Activated naive CD8-positive, alpha-beta T cell treated with anti-CD3 and anti-CD28 coated beads, Interleukin-2, amount 10 ng/mL, durations not matched to agents 7 days and 5 days (primary cell): ENCODE results near the gene PTPN3. TPM values are rescaled to one million over a fixed set of nuclear protein-coding genes. Genes with fewer than 3 reads are reported as not detected.
A peak's percentile ranks its signal among the peaks of the same experiment; 100 is the strongest.
"Not testable (repeated sequence)": the region's sequence is repeated elsewhere in the genome, so short reads cannot be mapped to it uniquely, and the experiment has no call there.

Source experiments
- ATAC-seq: fragments of 150-1000 bp; cut with Tn5 transposase; one replicate; pipeline ENCODE4 v1.10.0; 2021; ENCODE audit warnings: low read depth, moderate library complexity
- POLR2A ChIA-PET: fragments of 350-600 bp; sonication (Branson Sonifier 250); formaldehyde crosslinking; loops from one replicate; lab custom pipeline; 2021; ENCODE audit warnings: antibody characterized with exemption; lab: Charles Lee
- DNase-seq: peaks from one replicate; pipeline ENCODE4 v3.0.0; 2021
- H3K27ac Mint-ChIP-seq: one replicate; pipeline ENCODE4 v1.8.0; 2022; ENCODE audit warnings: mild to moderate bottlenecking, mixed read lengths
- H3K27me3 Mint-ChIP-seq: one replicate; pipeline ENCODE4 v1.8.0; 2022; ENCODE audit warnings: mild to moderate bottlenecking, moderate library complexity, mixed read lengths
- H3K36me3 Mint-ChIP-seq: one replicate; pipeline ENCODE4 v1.8.0; 2021; ENCODE audit warnings: mild to moderate bottlenecking, mixed read lengths
- H3K4me1 Mint-ChIP-seq: one replicate; pipeline ENCODE4 v1.8.0; 2021; ENCODE audit warnings: mixed read lengths
- H3K4me3 Mint-ChIP-seq: one replicate; pipeline ENCODE4 v1.8.0; 2022; ENCODE audit warnings: mild to moderate bottlenecking, moderate library complexity, mixed read lengths
- H3K9me3 Mint-ChIP-seq: one replicate; pipeline ENCODE4 v1.8.0; 2021; ENCODE audit warnings: mixed read lengths
- total RNA-seq, 2 experiments: library from RNA; stranded (reverse); gene quantifications; one replicate each; pipeline ENCODE4 v1.2.3, GENCODE V29; 2021

The PTPN3 gene, protein sequence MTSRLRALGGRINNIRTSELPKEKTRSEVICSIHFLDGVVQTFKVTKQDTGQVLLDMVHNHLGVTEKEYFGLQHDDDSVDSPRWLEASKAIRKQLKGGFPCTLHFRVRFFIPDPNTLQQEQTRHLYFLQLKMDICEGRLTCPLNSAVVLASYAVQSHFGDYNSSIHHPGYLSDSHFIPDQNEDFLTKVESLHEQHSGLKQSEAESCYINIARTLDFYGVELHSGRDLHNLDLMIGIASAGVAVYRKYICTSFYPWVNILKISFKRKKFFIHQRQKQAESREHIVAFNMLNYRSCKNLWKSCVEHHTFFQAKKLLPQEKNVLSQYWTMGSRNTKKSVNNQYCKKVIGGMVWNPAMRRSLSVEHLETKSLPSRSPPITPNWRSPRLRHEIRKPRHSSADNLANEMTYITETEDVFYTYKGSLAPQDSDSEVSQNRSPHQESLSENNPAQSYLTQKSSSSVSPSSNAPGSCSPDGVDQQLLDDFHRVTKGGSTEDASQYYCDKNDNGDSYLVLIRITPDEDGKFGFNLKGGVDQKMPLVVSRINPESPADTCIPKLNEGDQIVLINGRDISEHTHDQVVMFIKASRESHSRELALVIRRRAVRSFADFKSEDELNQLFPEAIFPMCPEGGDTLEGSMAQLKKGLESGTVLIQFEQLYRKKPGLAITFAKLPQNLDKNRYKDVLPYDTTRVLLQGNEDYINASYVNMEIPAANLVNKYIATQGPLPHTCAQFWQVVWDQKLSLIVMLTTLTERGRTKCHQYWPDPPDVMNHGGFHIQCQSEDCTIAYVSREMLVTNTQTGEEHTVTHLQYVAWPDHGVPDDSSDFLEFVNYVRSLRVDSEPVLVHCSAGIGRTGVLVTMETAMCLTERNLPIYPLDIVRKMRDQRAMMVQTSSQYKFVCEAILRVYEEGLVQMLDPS
- not detected for total RNA-seq

DNA sequence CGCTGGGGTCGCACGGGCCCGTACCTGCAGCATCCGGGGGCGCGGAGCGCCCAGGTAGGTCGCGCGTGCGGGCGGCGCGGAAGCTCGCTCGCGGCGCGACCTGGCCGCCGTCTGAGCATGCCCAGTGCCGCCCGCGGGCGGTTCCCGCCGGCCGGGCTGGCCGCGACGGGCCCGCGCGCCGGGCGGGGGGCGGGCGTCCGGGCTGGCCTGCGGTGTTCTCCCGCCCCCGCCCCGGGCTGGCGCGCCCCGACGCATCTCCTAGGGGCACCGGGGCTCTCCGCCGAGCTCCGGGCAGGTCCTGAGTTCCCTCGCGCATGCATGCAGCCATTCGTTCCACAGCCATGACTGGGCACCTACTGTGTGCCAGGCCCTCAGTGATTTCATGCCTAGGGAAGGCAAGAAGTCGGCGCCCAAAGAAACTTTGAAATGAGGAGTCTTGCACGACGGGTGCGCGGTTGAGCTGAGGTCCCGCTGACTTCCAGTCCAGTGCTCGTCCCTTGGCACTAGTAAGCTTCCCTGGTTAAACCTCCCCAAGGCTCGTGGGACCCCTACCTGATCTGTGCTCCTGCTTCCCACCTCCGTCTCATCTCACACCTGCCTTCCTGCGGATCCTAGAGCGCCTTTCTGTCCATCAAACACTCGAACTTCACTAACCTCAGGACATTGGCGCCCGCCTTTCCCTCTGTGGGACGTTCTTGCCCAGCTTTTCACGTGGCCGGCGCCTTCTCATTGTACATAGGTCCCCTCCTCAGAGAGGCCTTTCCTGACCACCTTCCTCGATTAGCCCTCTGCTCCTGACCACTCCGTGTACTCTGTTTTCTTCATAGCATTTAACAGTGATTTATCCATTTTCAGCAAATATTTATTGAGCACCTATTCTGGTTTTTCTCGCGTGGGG lies at the start of gene PTPN3:
TSS of gene PTPN3 (minus strand) at position 113 of the 898 bp plus-strand sequence. CDS start 34,873 bp downstream, outside the sequence.
- peak within 1 kb of the TSS; percentile 37 for H3K4me3 Mint-ChIP-seq
- ATAC-seq (no peak), DNase-seq (no peak)
- POLR2A ChIA-PET = no interaction called here
- peak within 1 kb of the TSS; percentile 51 for H3K27ac Mint-ChIP-seq
- peaks cover 2% of the 10 kb centered on the region for H3K9me3 Mint-ChIP-seq
- peaks cover 74% of the 10 kb centered on the region for H3K27me3 Mint-ChIP-seq
- H3K36me3 Mint-ChIP-seq = peaks cover 2% of the 10 kb centered on the region
- H3K4me1 Mint-ChIP-seq = peaks cover 9% of the 10 kb centered on the region

DNA sequence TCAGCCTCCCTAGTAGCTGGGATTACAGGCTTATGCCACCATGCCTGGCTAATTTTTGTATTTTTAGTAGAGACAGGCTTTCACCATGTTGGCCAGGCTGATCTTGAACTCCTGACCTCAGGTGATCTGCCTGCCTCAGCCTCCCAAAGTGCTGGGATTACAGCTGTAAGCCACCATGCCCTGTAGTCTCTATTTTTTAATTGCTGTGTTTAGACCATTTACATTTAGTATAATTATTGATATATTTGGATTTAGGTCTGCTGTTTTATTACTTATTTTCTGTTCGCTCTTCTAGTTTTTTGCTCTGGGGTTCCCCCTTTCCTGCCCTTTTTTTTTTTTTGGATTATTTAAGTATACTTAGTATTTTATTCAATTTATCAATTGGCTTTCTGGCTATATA lies 46.8 kb upstream of the PTPN3 start:
- POLR2A ChIA-PET, ATAC-seq, H3K9me3 Mint-ChIP-seq, DNase-seq, H3K4me3 Mint-ChIP-seq, H3K27me3 Mint-ChIP-seq, H3K36me3 Mint-ChIP-seq, H3K27ac Mint-ChIP-seq, H3K4me1 Mint-ChIP-seq: not testable (repeated sequence)

DNA sequence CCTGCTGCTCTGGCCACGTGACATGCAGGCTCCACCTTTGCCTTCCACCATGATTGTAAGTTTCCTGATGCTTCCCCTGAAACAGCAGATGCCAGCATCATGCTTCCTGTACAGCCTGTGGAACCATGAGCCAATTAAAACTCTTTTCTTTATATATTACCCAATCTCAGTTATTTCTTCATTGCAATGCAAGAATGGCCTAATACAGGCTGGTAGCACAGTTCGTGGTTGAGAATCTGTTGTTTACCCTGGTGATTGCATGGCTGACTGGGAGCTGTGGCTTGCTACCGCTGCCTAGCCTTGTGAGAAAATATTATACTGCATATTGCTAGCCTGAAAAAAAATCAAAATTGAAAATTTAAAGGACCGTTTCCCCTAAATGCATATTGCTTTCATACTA lies 44.8 kb upstream of the PTPN3 start:
- POLR2A ChIA-PET = no interaction called here
- Mint-ChIP-seq H3K9me3 (peaks cover 5% of the 10 kb centered on the region), H3K27ac (no peak overlapping the region), H3K4me3 (no peak overlapping the region), H3K27me3 (peaks cover 4% of the 10 kb centered on the region), H3K36me3 (no peaks in the 10 kb centered on the region), H3K4me1 (no peaks in the 10 kb centered on the region)
- no peak for ATAC-seq
- no peak for DNase-seq

DNA sequence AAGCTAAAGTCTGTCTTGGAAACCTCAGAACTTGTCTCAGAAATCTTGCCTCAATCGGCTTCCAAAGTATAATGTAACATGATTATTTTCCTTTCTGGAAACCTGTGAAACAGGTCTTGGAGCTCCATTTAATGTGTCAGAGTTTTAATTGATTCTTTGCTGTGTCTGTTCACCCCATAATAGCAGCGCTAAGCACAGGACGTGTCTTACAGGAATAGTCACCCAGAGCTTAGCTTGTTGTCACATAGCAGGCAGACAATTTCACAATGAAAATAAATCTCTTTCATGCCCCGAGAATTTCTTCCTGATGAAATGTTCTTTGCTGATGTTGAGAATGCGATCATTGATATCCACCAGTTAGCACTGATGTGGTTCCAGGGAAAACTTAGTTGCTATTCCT lies 40.2 kb upstream of the PTPN3 start:
- ATAC-seq (no peak), DNase-seq (no peak)
- no peak overlapping the region for H3K4me3 Mint-ChIP-seq
- peaks cover 6% of the 10 kb centered on the region for H3K9me3 Mint-ChIP-seq
- H3K27ac Mint-ChIP-seq = no peak overlapping the region
- no peaks in the 10 kb centered on the region for H3K36me3 Mint-ChIP-seq
- POLR2A ChIA-PET = no interaction called here
- no peaks in the 10 kb centered on the region for H3K4me1 Mint-ChIP-seq
- peaks cover 1% of the 10 kb centered on the region for H3K27me3 Mint-ChIP-seq

DNA sequence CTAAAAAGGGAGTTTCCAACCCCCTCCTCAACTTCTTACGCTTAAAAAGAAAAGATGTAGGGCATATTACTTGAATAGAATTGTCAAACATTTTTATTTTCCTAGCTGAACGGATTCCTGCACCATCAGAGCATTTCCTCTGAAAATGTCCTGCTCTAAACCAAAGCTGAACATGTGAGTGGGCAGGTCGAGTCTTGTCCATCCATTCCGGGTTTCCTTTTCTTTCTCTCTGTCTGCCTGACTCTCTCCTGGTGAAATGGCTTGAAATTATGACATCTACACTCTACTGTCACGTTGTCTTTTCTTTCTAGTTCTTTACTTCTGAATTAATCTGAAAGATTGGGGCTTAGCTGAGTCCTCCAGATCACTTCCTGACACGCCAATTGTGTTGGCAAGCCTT lies 39.2 kb upstream of the PTPN3 start:
- Mint-ChIP-seq H3K4me1 (no peaks in the 10 kb centered on the region), H3K4me3 (no peak overlapping the region), H3K27me3 (peaks cover 1% of the 10 kb centered on the region), H3K27ac (no peak overlapping the region), H3K9me3 (peaks cover 6% of the 10 kb centered on the region), H3K36me3 (no peaks in the 10 kb centered on the region)
- ATAC-seq (no peak), DNase-seq (no peak)
- POLR2A ChIA-PET = no interaction called here

DNA sequence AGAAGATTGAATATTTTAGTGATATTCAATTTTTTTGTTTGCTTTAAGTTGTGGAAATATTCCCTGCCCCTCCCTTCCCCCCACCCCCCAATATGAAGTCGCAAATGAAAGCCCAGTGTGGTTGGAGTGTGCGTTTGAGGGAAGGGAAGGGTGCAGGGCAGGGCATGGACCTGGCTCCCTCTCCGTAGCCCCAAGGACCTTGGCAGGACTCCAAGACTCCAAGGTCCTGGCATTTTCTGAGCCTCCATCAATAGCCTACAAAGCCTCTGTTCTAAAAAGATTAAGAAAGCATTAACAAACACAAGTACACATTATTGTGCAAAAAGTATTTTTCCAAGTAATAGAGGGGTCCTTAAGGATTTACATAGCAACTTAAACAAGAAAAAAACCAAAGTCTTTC lies 38.8 kb upstream of the PTPN3 start:
- no peaks in the 10 kb centered on the region for H3K4me1 Mint-ChIP-seq
- H3K9me3 Mint-ChIP-seq = peaks cover 6% of the 10 kb centered on the region
- no peak for DNase-seq
- no peak overlapping the region for H3K4me3 Mint-ChIP-seq
- ATAC-seq = no peak
- H3K36me3 Mint-ChIP-seq = no peaks in the 10 kb centered on the region
- no peak overlapping the region for H3K27ac Mint-ChIP-seq
- POLR2A ChIA-PET = no interaction called here
- H3K27me3 Mint-ChIP-seq = peaks cover 1% of the 10 kb centered on the region

DNA sequence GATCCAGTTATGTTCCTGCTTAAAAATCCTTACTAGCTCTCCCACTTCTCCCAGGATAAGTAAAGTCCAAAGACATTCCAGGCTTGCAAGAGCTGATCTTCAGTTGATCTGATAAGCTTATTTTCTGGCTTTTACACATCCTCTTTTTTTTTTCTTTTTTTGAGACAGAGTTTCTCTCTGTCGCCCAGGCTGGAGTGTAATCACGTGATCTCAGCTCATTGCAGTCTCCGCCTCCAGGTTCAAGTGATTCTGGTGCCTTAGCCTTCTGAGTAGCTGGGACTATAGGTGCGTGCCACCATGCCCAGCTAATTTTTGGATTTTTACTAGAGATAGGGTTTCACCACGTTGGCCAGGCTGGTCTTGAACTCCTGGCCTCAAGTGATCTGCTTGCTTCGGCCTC lies 37.3 kb upstream of the PTPN3 start:
- Mint-ChIP-seq H3K4me3 (no peak overlapping the region), H3K4me1 (no peaks in the 10 kb centered on the region), H3K27ac (no peak overlapping the region), H3K27me3 (no peaks in the 10 kb centered on the region), H3K9me3 (peaks cover 6% of the 10 kb centered on the region), H3K36me3 (no peaks in the 10 kb centered on the region)
- DNase-seq = no peak
- ATAC-seq = no peak
- POLR2A ChIA-PET = interaction anchor here (0.7 kb wide), 1 partner anchor 240 kb away, joined by 3 read pairs; no protein-coding TSS in a partner anchor

DNA sequence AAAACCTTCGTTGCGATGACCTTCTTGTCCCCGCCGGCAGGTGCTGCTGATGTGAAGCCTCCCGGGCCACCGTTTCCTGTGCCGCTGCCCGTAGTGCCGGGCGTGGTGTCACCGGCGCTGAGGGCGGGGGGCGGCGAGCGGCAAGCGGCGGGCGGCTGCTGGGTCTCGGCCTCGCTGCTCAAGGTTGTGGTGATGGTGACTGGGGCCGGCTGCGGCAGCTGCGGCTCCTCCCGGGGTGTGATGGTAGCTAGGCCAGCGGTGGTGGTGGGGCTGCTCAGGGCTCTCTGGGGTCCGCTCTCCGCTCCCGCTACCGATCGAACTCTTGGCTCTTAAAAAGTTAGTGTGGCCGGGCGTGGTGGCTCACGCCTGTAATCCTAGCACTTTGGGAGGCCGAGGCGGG lies 36.0 kb upstream of the PTPN3 start:
- no peak overlapping the region for H3K27ac Mint-ChIP-seq
- ATAC-seq = no peak
- H3K36me3 Mint-ChIP-seq = no peaks in the 10 kb centered on the region
- H3K4me3 Mint-ChIP-seq = no peak overlapping the region
- H3K9me3 Mint-ChIP-seq = peaks cover 6% of the 10 kb centered on the region
- DNase-seq = no peak
- H3K4me1 Mint-ChIP-seq = no peaks in the 10 kb centered on the region
- POLR2A ChIA-PET = no interaction called here
- no peaks in the 10 kb centered on the region for H3K27me3 Mint-ChIP-seq

DNA sequence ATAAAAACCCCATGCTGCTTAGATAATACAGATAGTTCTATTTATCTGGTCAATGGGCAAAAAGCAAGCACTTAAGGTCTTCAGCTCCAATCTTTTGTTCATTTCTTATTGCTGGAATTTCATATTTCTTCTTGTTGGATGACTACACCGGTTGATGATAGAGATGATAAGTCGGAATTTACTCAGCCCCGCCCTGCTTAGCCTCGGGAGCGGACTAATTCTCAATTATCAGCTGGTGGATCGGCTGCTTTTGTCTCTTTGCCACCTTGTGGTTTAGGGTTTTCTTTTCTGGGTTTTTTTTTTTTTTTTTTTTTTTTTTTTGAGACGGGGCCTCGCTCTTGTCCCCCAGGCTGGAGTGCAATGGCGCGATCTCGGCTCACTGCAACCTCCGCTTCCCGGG lies 34.5 kb upstream of the PTPN3 start:
- H3K36me3 Mint-ChIP-seq, POLR2A ChIA-PET: not testable (repeated sequence)

DNA sequence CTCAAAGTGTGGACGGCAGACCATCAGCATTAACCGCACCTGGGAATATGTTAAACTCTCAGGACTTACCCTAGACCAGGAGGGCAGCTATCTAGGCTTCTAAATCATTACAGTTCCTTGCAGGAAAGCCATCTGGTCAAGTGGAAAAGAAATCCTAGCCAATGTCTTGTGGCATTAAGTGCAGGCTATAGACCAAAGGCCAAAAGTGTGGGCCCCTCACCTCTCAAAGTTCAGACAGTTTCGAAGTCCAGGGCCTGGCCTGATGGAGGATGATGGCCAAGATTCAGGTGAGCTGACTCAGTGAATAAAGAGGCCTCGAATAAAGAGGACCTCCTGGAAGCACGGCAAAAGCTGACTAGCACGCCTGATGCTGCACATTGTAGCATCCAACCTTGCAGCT lies 24.0 kb upstream of the PTPN3 start:
- DNase-seq (no peak), ATAC-seq (no peak)
- POLR2A ChIA-PET = no interaction called here
- Mint-ChIP-seq H3K36me3 (no peaks in the 10 kb centered on the region), H3K9me3 (no peaks in the 10 kb centered on the region), H3K4me1 (peaks cover 1% of the 10 kb centered on the region), H3K27me3 (peaks cover 4% of the 10 kb centered on the region), H3K27ac (no peak overlapping the region), H3K4me3 (no peak overlapping the region)

More for the DNA sequence above, 34.5 kb upstream of the PTPN3 start:
- not testable (repeated sequence) for H3K9me3 Mint-ChIP-seq, H3K4me1 Mint-ChIP-seq, H3K27me3 Mint-ChIP-seq, ATAC-seq, DNase-seq, H3K27ac Mint-ChIP-seq, H3K4me3 Mint-ChIP-seq

DNA sequence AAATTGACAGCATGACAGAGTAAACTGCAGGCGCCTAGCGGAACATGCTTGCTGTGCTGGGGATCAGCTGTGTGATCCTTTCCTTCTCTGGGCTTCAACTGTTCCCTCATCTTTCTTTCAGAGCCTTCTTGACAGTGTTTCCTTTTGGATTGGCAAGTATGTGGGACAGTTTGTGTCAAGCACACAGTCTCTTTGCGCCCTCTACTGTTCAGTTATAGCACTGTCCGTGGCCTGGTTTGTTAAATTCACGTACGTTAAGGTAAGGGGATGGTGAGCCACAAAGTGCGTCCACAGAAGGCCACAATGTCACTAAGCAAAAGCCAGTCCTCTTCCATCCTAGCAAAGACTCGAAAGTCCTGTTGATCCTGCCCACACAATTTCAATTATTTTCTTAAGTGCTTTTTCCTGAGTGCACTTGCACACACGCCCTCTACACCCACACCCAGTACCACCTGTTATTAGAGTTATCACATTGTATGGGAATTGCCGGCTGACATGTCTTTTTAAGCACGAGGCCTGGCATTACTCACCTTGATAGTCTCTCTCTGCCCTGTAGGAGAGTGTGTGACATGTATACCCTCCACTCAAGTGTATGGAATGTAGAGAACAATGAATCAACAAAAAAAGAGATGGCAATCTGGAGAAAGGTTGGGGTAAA lies 22.5 kb upstream of the PTPN3 start:
- peaks cover 4% of the 10 kb centered on the region for H3K27me3 Mint-ChIP-seq
- no peak overlapping the region for H3K27ac Mint-ChIP-seq
- ATAC-seq = no peak
- H3K36me3 Mint-ChIP-seq = no peaks in the 10 kb centered on the region
- H3K9me3 Mint-ChIP-seq = no peaks in the 10 kb centered on the region
- H3K4me1 Mint-ChIP-seq = peaks cover 1% of the 10 kb centered on the region
- H3K4me3 Mint-ChIP-seq = no peak overlapping the region
- POLR2A ChIA-PET = no interaction called here
- no peak for DNase-seq

DNA sequence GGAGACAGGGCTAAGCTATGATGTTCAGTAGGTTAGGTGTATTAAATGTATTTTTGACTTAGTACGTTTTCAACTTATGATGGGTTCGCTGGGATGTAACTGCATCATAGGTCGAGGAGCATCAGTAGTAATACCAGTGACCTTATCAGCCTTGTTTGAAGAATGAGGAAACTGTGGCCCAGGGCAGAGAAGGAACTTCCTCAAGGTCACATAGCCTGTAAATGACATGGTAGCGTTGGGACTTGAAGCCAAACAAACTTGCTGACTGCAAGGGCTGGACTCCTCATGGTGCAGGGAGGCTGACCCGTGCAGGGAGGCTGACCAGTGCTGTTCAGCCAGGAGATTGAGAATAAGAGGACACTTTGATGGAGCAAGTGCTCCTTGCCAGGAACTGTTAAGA lies 21.3 kb upstream of the PTPN3 start:
- Mint-ChIP-seq H3K27me3 (peaks cover 4% of the 10 kb centered on the region), H3K4me3 (no peak overlapping the region), H3K9me3 (no peaks in the 10 kb centered on the region), H3K27ac (no peak overlapping the region), H3K4me1 (peaks cover 1% of the 10 kb centered on the region), H3K36me3 (no peaks in the 10 kb centered on the region)
- DNase-seq (no peak), ATAC-seq (no peak)
- POLR2A ChIA-PET = no interaction called here
